ENCODE data around the gene FBXL19. TPM values are rescaled to one million over a fixed set of nuclear protein-coding genes. Genes with fewer than 3 reads are reported as not detected.
"Not testable (repeated sequence)": the region's sequence is repeated elsewhere in the genome, so short reads cannot be mapped to it uniquely, and the experiment has no call there.

FBXL19 gene
- total and polyA plus RNA-seq, 2 experiments from 2014 or later = 0.64 to 18.2 TPM

DNA sequence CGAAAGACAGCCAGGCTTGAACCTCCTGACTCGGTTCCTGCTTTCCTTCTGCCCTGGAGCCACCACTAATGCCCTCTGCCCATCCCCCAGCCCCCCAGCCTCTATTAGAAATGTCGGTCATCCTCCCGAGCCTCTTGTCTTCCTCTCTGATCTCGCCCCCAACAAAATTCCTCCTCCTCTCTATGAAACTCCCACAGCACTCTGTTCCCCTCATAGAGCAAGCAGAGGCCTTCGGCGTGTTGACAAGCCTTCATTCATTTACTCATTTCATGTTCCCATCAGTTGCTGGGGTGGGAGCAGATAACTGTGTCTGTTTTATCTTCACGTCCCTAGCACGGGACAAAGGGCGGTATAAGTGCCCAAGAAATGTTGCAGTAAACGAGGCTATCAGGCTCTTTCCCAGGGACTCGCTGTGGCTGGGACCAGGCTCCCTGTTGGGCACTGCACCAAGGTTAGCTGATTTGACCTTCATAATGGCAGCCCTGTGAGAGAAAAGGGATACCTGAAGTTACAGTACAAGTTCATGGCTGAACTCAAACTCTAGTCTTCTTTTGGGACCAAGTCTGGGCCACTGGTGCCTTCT is 7.8 kb downstream of the FBXL19 start:
- no peaks in the 10 kb centered on the region for H3K79me2 ChIP-seq (ENCODE audit: insufficient read depth)
- DNase-seq = no peak

DNA sequence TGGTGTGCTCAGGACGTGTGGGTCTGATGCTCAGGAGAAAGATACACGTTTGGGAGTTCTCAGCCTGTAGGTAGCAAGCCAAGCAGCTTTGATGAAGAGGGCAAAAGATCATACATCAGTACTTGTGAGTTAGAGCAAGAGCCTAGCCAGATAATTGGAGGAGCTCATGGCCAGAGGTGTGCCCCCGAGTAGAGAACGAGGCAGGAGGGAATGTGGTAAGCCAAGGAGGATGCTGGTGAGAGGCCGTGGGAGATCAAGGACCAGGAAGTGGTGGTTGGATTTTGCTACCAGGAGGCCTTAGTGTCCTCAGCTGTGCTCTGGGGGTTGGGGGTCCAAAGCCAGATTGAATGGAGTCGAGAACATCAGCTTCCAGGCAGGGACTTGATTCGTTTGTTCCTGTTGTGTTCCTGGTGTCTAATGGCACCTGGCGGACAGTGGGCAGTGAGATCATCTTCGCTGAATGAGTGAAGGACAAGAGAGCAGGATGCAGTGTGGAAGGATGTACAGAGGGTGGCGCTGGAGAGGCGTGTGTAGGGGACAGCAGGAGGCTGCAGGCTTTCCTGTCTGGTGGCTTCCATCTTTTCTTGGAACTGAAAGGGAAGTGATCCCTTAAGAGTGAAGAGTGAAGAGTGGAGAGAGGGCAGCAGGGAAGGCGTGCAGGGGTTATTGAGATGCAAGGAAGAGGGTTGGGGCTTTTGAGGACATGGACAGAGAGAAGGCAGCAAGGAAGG is 11.6 kb downstream of the FBXL19 start:
- H3F3A ChIP-seq (ENCODE audit: insufficient read depth) = peaks cover 14% of the 10 kb centered on the region; the same call in 1 of the 2 replicates
- in situ Hi-C loops (cut with MboI) = no loop called here
- TF ChIP-seq EZH2phosphoT487 (IDR thresholded peaks at IDR 0.05; ENCODE audit: insufficient read depth, low read depth) (no peak), EZH2 (IDR thresholded peaks at IDR 0.05; ENCODE audit: insufficient read depth, poor library complexity, severe bottlenecking) (no peak)
- H3K9ac ChIP-seq = no peak overlapping the region
- no peaks in the 10 kb centered on the region for H3K27me3 ChIP-seq (replicated peaks; ENCODE audit: insufficient read depth)
- WGBS, 2 experiments (ENCODE audit: low coverage in 1 of 2, low lambda C conversion rate in 2 of 2, missing lambda C conversion rate in 2 of 2) = 60 to 67% methylated on average over 12 of the region's 12 CpGs
- H4K20me1 ChIP-seq (ENCODE audit: insufficient read depth) = no peaks in the 10 kb centered on the region
- peak; percentile 70 for DNase-seq
- H3K4me2 ChIP-seq (ENCODE audit: unreplicated experiment) = no peak overlapping the region
- H3K9me3 ChIP-seq (ENCODE audit: low read depth) = no peaks in the 10 kb centered on the region
- no peaks in the 10 kb centered on the region for H3K36me3 ChIP-seq (ENCODE audit: low read depth)
- H3K4me1 ChIP-seq (ENCODE audit: insufficient read depth) = peaks cover 2% of the 10 kb centered on the region; the same call in 1 of the 2 replicates
- no peak overlapping the region for H3K4me3 ChIP-seq
- no peak overlapping the region for H2AFZ ChIP-seq
- no peaks in the 10 kb centered on the region for H3K9me2 ChIP-seq (ENCODE audit: insufficient read depth)
- H3K27ac ChIP-seq = no peak overlapping the region
- H3K79me2 ChIP-seq (ENCODE audit: insufficient read depth) = no peaks in the 10 kb centered on the region; the same call in 1 of the 2 replicates

More for the DNA sequence above, 7.8 kb downstream of the FBXL19 start:
- TF ChIP-seq EZH2phosphoT487 (IDR thresholded peaks at IDR 0.05; ENCODE audit: insufficient read depth, low read depth) (no peak), EZH2 (IDR thresholded peaks at IDR 0.05; ENCODE audit: insufficient read depth, poor library complexity, severe bottlenecking) (no peak)
- Histone ChIP-seq H4K20me1 (ENCODE audit: insufficient read depth) (no peaks in the 10 kb centered on the region), H3K9ac (no peak overlapping the region), H3K27me3 (replicated peaks; ENCODE audit: insufficient read depth) (no peaks in the 10 kb centered on the region), H3K9me2 (ENCODE audit: insufficient read depth) (no peaks in the 10 kb centered on the region), H3K4me2 (ENCODE audit: unreplicated experiment) (no peak overlapping the region), H3K36me3 (ENCODE audit: low read depth) (no peaks in the 10 kb centered on the region), H3K9me3 (ENCODE audit: low read depth) (no peaks in the 10 kb centered on the region), H3K27ac (no peak overlapping the region), H3K4me1 (ENCODE audit: insufficient read depth) (no peaks in the 10 kb centered on the region), H3K4me3 (no peak overlapping the region), H3F3A (ENCODE audit: insufficient read depth) (no peaks in the 10 kb centered on the region), H2AFZ (no peak overlapping the region)
- in situ Hi-C loops (cut with MboI) = no loop called here
- 78 to 85% methylated on average over 12 of the region's 12 CpGs for WGBS, 2 experiments (ENCODE audit: low coverage in 1 of 2, low lambda C conversion rate in 2 of 2, missing lambda C conversion rate in 2 of 2)

DNA sequence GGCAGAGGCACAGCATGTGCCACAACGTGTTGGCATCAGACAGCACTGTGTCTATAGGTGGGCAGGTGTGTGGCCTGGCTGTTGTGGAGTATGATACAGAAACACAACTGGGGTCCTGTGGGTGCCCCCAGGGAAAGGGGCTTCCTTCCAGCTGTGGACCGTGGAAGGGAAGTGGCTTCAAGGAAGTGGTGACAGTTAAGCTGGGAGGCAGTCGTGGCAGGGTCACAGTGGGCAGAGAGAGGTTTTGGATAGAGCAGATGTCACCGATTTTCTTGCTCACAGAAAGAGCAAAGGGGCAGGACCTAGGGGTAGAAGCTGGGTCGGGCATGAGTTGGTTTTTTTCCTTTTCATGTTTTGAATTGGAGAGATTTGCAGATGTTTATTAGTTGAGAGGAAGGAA is 14.3 kb downstream of the FBXL19 start:
- Histone ChIP-seq H2AFZ (no peak overlapping the region), H3F3A (ENCODE audit: insufficient read depth) (peaks cover 14% of the 10 kb centered on the region; the same call in 1 of the 2 replicates), H3K4me2 (ENCODE audit: unreplicated experiment) (no peak overlapping the region), H4K20me1 (ENCODE audit: insufficient read depth) (no peaks in the 10 kb centered on the region), H3K4me1 (ENCODE audit: insufficient read depth) (peaks cover 8% of the 10 kb centered on the region), H3K4me3 (no peak overlapping the region), H3K36me3 (ENCODE audit: low read depth) (0 out of 2 replicates have a peak, but pooled peaks cover under 1% of the 10 kb centered on the region), H3K27me3 (replicated peaks; ENCODE audit: insufficient read depth) (no peaks in the 10 kb centered on the region), H3K79me2 (ENCODE audit: insufficient read depth) (peaks cover 11% of the 10 kb centered on the region), H3K9me3 (ENCODE audit: low read depth) (no peaks in the 10 kb centered on the region), H3K27ac (peak overlapping the region; percentile 62), H3K9ac (peak overlapping the region; percentile 38; the same call in 1 of the 2 replicates), H3K9me2 (ENCODE audit: insufficient read depth) (no peaks in the 10 kb centered on the region)
- no peak for TF ChIP-seq EZH2phosphoT487 (IDR thresholded peaks at IDR 0.05; ENCODE audit: insufficient read depth, low read depth)
- TF ChIP-seq EZH2 (IDR thresholded peaks at IDR 0.05; ENCODE audit: insufficient read depth, poor library complexity, severe bottlenecking) = no peak
- WGBS, 2 experiments (ENCODE audit: low coverage in 1 of 2, low lambda C conversion rate in 2 of 2, missing lambda C conversion rate in 2 of 2) = 59 to 64% methylated on average over 5 of the region's 5 CpGs
- in situ Hi-C loops (cut with MboI) = no loop called here
- DNase-seq = no peak

DNA sequence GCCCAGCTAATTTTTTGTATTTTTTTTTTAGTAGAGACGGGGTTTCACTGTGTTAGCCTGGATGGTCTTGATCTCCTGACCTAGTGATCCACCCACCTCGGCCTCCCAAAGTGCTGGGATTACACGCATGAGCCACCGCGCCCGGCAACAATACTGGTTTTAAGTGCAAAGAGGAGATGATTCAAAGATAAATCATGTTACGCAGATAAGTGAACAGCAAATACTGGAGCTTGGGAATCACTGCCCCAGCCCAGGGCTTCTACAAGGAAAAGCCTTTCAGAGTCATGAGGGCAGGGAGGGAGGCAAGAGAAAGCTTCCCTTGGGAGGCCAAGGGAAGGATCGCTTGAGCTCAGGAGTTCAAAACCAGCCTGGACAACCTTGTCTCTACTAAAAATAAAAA is 16.2 kb downstream of the FBXL19 start:
- H3K79me2 ChIP-seq (ENCODE audit: insufficient read depth) = peaks cover 15% of the 10 kb centered on the region
- H3K9me2 ChIP-seq (ENCODE audit: insufficient read depth); H2AFZ ChIP-seq; H3K9me3 ChIP-seq (ENCODE audit: low read depth); H3K4me1 ChIP-seq (ENCODE audit: insufficient read depth); DNase-seq; H3K9ac ChIP-seq; H3K4me2 ChIP-seq (ENCODE audit: unreplicated experiment); H3K27me3 ChIP-seq (replicated peaks; ENCODE audit: insufficient read depth); H3K4me3 ChIP-seq; H4K20me1 ChIP-seq (ENCODE audit: insufficient read depth); H3K36me3 ChIP-seq (ENCODE audit: low read depth); in situ Hi-C loops (cut with MboI): not testable (repeated sequence)
- WGBS, 2 experiments (ENCODE audit: low coverage in 1 of 2, low lambda C conversion rate in 2 of 2, missing lambda C conversion rate in 2 of 2) = 92 to 94% methylated on average over 8 of the region's 8 CpGs
- peak overlapping the region; percentile 69 for H3K27ac ChIP-seq
- H3F3A ChIP-seq (ENCODE audit: insufficient read depth) = peaks cover 14% of the 10 kb centered on the region; the same call in 1 of the 2 replicates
